Urinary bladder (tissue), 4 donors: ENCODE results near the gene NOS1AP. TPM values are rescaled to one million over a fixed set of nuclear protein-coding genes. Genes with fewer than 3 reads are reported as not detected.

Experiments
- DNase-seq: peaks from one replicate; pipeline ENCODE4 v3.0.0-alpha.2; 2015; ENCODE audit errors: extremely low spot score
- H3K27ac ChIP-seq: one replicate; pipeline ENCODE4 v1.5.1; 2013; ENCODE audit warnings: low read depth, mild to moderate bottlenecking, moderate library complexity
- H3K36me3 ChIP-seq: one replicate; pipeline ENCODE4 v1.6.1; 2013; ENCODE audit warnings: mild to moderate bottlenecking, moderate library complexity; ENCODE audit not compliant: insufficient read depth
- H3K4me1 ChIP-seq: one replicate; pipeline ENCODE4 v1.6.1; 2013; ENCODE audit warnings: mild to moderate bottlenecking, moderate library complexity; ENCODE audit not compliant: insufficient read depth
- H3K4me3 ChIP-seq: one replicate; pipeline ENCODE4 v1.5.1; 2013; ENCODE audit warnings: low read depth, low read length
- WGBS: extraction: QIAGEN DNeasy Blood & Tissue Kit; methylation state at CpG from one replicate; pipeline ENCODE4 v1.1.7; 2013; 5-methylcytosine and 5-hydroxymethylcytosine counted together
- polyA plus RNA-seq: library from polyadenylated mRNA; stranded (reverse); fragments of 200-250 nt; gene quantifications from one replicate; pipeline ENCODE4 v1.2.3, GENCODE V29; 2013
- total RNA-seq: library from RNA; depleted of rRNA; stranded (reverse); fragments of >200 nt; gene quantifications from one replicate; pipeline ENCODE4 v1.2.3, GENCODE V29; 2014
- donor health status: healthy with polysubstance abuse.
- donor health status: healthy.

The NOS1AP gene
- total and polyA plus RNA-seq, 2 donors: 0.92 to 2.0 TPM

GRCh38 chr1:162391790-162392563 lies 322.5 kb downstream of the NOS1AP start:
- no peak overlapping the region for H3K27ac ChIP-seq
- no peak overlapping the region for H3K4me3 ChIP-seq
- WGBS: 29% methylated on average over 4 of the region's 4 CpGs

GRCh38 chr1:162396201-162396906 lies 326.9 kb downstream of the NOS1AP start:
- Histone ChIP-seq H3K27ac (no peak overlapping the region), H3K4me3 (no peak overlapping the region)
- 89% methylated on average over 3 of the region's 3 CpGs for WGBS

More at GRCh38 chr1:162391790-162392563, 322.5 kb downstream of the NOS1AP start:
- DNase-seq: no peak
- no peaks in the 10 kb centered on the region for H3K36me3 ChIP-seq
- no peaks in the 10 kb centered on the region for H3K4me1 ChIP-seq

GRCh38 chr1:162397039-162397448 lies 327.6 kb downstream of the NOS1AP start:
- no peak overlapping the region for H3K27ac ChIP-seq
- H3K4me1 ChIP-seq: no peaks in the 10 kb centered on the region
- 78% methylated on average over 3 of the region's 3 CpGs for WGBS
- no peak for DNase-seq
- no peaks in the 10 kb centered on the region for H3K36me3 ChIP-seq
- H3K4me3 ChIP-seq: no peak overlapping the region

More at GRCh38 chr1:162396201-162396906, 326.9 kb downstream of the NOS1AP start:
- Histone ChIP-seq H3K36me3 (no peaks in the 10 kb centered on the region), H3K4me1 (no peaks in the 10 kb centered on the region)
- no peak for DNase-seq

- 44% methylated on average over 3 of the region's 3 CpGs for WGBS
- Histone ChIP-seq H3K4me3 (no peak overlapping the region), H3K27ac (no peak overlapping the region), H3K4me1 (no peaks in the 10 kb centered on the region), H3K36me3 (no peaks in the 10 kb centered on the region)
- no peak for DNase-seq
Observed at GRCh38 chr1:162397943-162398560, 328.6 kb downstream of the NOS1AP start.

- H3K36me3 ChIP-seq: no peaks in the 10 kb centered on the region
- WGBS: 87% methylated on average over 8 of the region's 8 CpGs
- no peak overlapping the region for H3K27ac ChIP-seq
- H3K4me1 ChIP-seq: no peaks in the 10 kb centered on the region
- no peak overlapping the region for H3K4me3 ChIP-seq
- DNase-seq: no peak
Observed at GRCh38 chr1:162398999-162399580, 329.6 kb downstream of the NOS1AP start.

- Histone ChIP-seq H3K27ac (no peak overlapping the region), H3K4me3 (no peak overlapping the region), H3K4me1 (no peaks in the 10 kb centered on the region), H3K36me3 (no peaks in the 10 kb centered on the region)
- no peak for DNase-seq
- 90% methylated on average over 10 of the region's 10 CpGs for WGBS
Observed at GRCh38 chr1:162400790-162401355, 331.4 kb downstream of the NOS1AP start.

- no peak for DNase-seq
- 63% methylated on average over 5 of the region's 5 CpGs for WGBS
- H3K4me3 ChIP-seq: no peak overlapping the region
- no peaks in the 10 kb centered on the region for H3K36me3 ChIP-seq
- H3K27ac ChIP-seq: no peak overlapping the region
- no peaks in the 10 kb centered on the region for H3K4me1 ChIP-seq
Observed at GRCh38 chr1:162404550-162405160, 335.2 kb downstream of the NOS1AP start.

GRCh38 chr1:162405800-162406199 lies 336.3 kb downstream of the NOS1AP start:
- 51% methylated on average over 5 of the region's 5 CpGs for WGBS
- no peaks in the 10 kb centered on the region for H3K4me1 ChIP-seq
- H3K27ac ChIP-seq: no peak overlapping the region
- DNase-seq: no peak
- H3K36me3 ChIP-seq: no peaks in the 10 kb centered on the region
- no peak overlapping the region for H3K4me3 ChIP-seq

- no peaks in the 10 kb centered on the region for H3K4me1 ChIP-seq
- no peak overlapping the region for H3K27ac ChIP-seq
- WGBS: 74% methylated on average over 2 of the region's 2 CpGs
- no peaks in the 10 kb centered on the region for H3K36me3 ChIP-seq
- no peak for DNase-seq
- H3K4me3 ChIP-seq: no peak overlapping the region
Observed at GRCh38 chr1:162406811-162407210, 337.3 kb downstream of the NOS1AP start.

- no peak for DNase-seq
- Histone ChIP-seq H3K36me3 (no peaks in the 10 kb centered on the region), H3K4me1 (no peaks in the 10 kb centered on the region), H3K4me3 (no peak overlapping the region), H3K27ac (no peak overlapping the region)
- WGBS: 91% methylated on average over 1 of the region's 1 CpG
Observed at GRCh38 chr1:162407539-162407938, 338.0 kb downstream of the NOS1AP start.

- 90% methylated on average over 3 of the region's 3 CpGs for WGBS
- no peaks in the 10 kb centered on the region for H3K4me1 ChIP-seq
- no peaks in the 10 kb centered on the region for H3K36me3 ChIP-seq
- H3K4me3 ChIP-seq: no peak within 1 kb of the TSS
- DNase-seq: no peak
- no peak within 1 kb of the TSS for H3K27ac ChIP-seq
Observed at GRCh38 chr1:162412002-162412401, 342.5 kb downstream of the NOS1AP start, which contains the start of gene SH2D1B. SH2D1B (minus strand) TSS chr1:162412136; CDS start chr1:162412016, 120 bp downstream.

- Histone ChIP-seq H3K27ac (no peak overlapping the region), H3K4me1 (no peaks in the 10 kb centered on the region), H3K36me3 (no peaks in the 10 kb centered on the region), H3K4me3 (no peak overlapping the region)
- no peak for DNase-seq
Observed at GRCh38 chr1:162416215-162416614, 346.7 kb downstream of the NOS1AP start.

GRCh38 chr1:162416909-162417308 lies 347.4 kb downstream of the NOS1AP start:
- 71% methylated on average over 2 of the region's 2 CpGs for WGBS
- Histone ChIP-seq H3K4me3 (no peak overlapping the region), H3K4me1 (no peaks in the 10 kb centered on the region), H3K27ac (no peak overlapping the region), H3K36me3 (no peaks in the 10 kb centered on the region)
- DNase-seq: no peak
